HepG2 (cell line): ENCODE measurements around the gene EIF2AK2. TPM values are rescaled to one million over a fixed set of nuclear protein-coding genes. Genes with fewer than 3 reads are reported as not detected.

Experiments used
- ATRX ChIP-seq: sonication (generic); formaldehyde crosslinking; IDR thresholded peaks from 2 replicates; pipeline ENCODE4 v1.4.0; 2020; ENCODE audit warnings: missing genetic modification reagents, borderline replicate concordance
- DNMT1 ChIP-seq: sonication (generic); formaldehyde crosslinking; IDR thresholded peaks from 2 replicates; pipeline ENCODE4 v1.5.1; 2020; ENCODE audit warnings: mild to moderate bottlenecking, missing genetic modification reagents
- HOXA9 ChIP-seq: sonication (generic); formaldehyde crosslinking; IDR thresholded peaks from 2 replicates; pipeline ENCODE4 v1.8.1; 2022; ENCODE audit warnings: missing genetic modification reagents, mild to moderate bottlenecking, moderate library complexity, borderline replicate concordance
- ISX ChIP-seq: sonication (generic); formaldehyde crosslinking; conservative IDR thresholded peaks from 2 replicates; pipeline ENCODE4 v1.5.0; 2020; ENCODE audit warnings: missing genetic modification reagents
- JUN ChIP-seq: sonication (generic); formaldehyde crosslinking; IDR thresholded peaks from 2 replicates; pipeline ENCODE4 v1.4.0; 2020; ENCODE audit warnings: mild to moderate bottlenecking, missing genetic modification reagents
- MAZ ChIP-seq, 2 experiments: sonication (generic) in 1 of 2; formaldehyde crosslinking in 1 of 2; IDR thresholded peaks; 2 replicates each; pipeline versions ENCODE4 v1.5.0 to v1.6.1; 2012 to 2020; ENCODE audit warnings: low read depth in 2 of 2, mild to moderate bottlenecking in 2 of 2, borderline replicate concordance in 1 of 2, improper control_type of control experiment in 1 of 2, low read length in 1 of 2, missing genetic modification reagents in 1 of 2, moderate library complexity in 1 of 2
- NBN ChIP-seq: fragments of 450-650 bp; conservative IDR thresholded peaks from 2 replicates; pipeline ENCODE4 v1.6.1; 2017
- NONO ChIP-seq, 2 experiments: fragments of 450-650 bp in 1 of 2; sonication (generic) in 1 of 2; formaldehyde crosslinking in 1 of 2; IDR thresholded peaks in 1 of 2; conservative IDR thresholded peaks in 1 of 2; 2 replicates each; pipeline versions ENCODE4 v1.6.1 to v1.8.0; 2017 to 2022; ENCODE audit warnings: mild to moderate bottlenecking in 1 of 2, missing genetic modification reagents in 1 of 2, moderate library complexity in 1 of 2
- ONECUT2 ChIP-seq: sonication (generic); formaldehyde crosslinking; IDR thresholded peaks from 2 replicates; pipeline ENCODE4 v1.4.0; 2020; ENCODE audit warnings: missing genetic modification reagents
- RNF2 ChIP-seq: fragments of 450-650 bp; conservative IDR thresholded peaks from 2 replicates; pipeline ENCODE4 v1.6.1; 2016; ENCODE audit warnings: low read depth
- ZBTB7B ChIP-seq: sonication (generic); formaldehyde crosslinking; IDR thresholded peaks from 2 replicates; pipeline ENCODE4 v1.4.0; 2020; ENCODE audit warnings: missing genetic modification reagents
- ZNF101 ChIP-seq: sonication (generic); formaldehyde crosslinking; IDR thresholded peaks from 2 replicates; pipeline ENCODE4 v1.4.0; 2020; ENCODE audit warnings: mild to moderate bottlenecking, low read depth, missing genetic modification reagents, borderline replicate concordance
- ZNF230 ChIP-seq: sonication (generic); formaldehyde crosslinking; IDR thresholded peaks from 2 replicates; pipeline ENCODE4 v1.4.0; 2020; ENCODE audit warnings: mild to moderate bottlenecking, missing genetic modification reagents
- ZNF234 ChIP-seq: sonication (generic); formaldehyde crosslinking; conservative IDR thresholded peaks from 2 replicates; pipeline ENCODE4 v1.5.1; 2020; ENCODE audit warnings: mild to moderate bottlenecking, missing genetic modification reagents
- ZNF530 ChIP-seq: sonication (generic); formaldehyde crosslinking; IDR thresholded peaks from 2 replicates; pipeline ENCODE4 v1.5.0; 2020; ENCODE audit warnings: low read depth, mild to moderate bottlenecking, missing genetic modification reagents
- ZNF567 ChIP-seq: sonication (generic); formaldehyde crosslinking; IDR thresholded peaks from 2 replicates; pipeline ENCODE4 v1.8.1; 2023; ENCODE audit warnings: mild to moderate bottlenecking, missing genetic modification reagents, borderline replicate concordance
- ZNF589 ChIP-seq: sonication (generic); formaldehyde crosslinking; conservative IDR thresholded peaks from 2 replicates; pipeline ENCODE4 v1.8.0; 2022; ENCODE audit warnings: mild to moderate bottlenecking, moderate library complexity, missing genetic modification reagents
- ZNF768 ChIP-seq: sonication (generic); formaldehyde crosslinking; IDR thresholded peaks from 2 replicates; pipeline ENCODE4 v1.4.0; 2020; ENCODE audit warnings: missing genetic modification reagents
- ZNF878 ChIP-seq: sonication (generic); formaldehyde crosslinking; IDR thresholded peaks from 2 replicates; pipeline ENCODE4 v1.8.1; 2023; ENCODE audit warnings: mild to moderate bottlenecking, missing genetic modification reagents, moderate library complexity
- ZNF891 ChIP-seq: sonication (generic); formaldehyde crosslinking; IDR thresholded peaks from 2 replicates; pipeline ENCODE4 v1.5.0; 2020; ENCODE audit warnings: mild to moderate bottlenecking, missing genetic modification reagents
- polyA plus RNA-seq, 8 experiments: library from polyadenylated mRNA; depleted of rRNA in 3 of 8; stranded (reverse) in 7 of 8; unstranded in 1 of 8; fragments of >200 nt; fragmentation: Illumina TruSeq in 4 of 8; extraction: Trizol in 4 of 8; gene quantifications; 2 replicates each; pipeline versions ENCODE4 v1.2.1 to v1.2.3, GENCODE V29; 2011 to 2016; ENCODE audit warnings: low read depth in 4 of 8, missing spikeins in 1 of 8, mixed read lengths in 1 of 8; ENCODE audit not compliant: insufficient read depth in 1 of 8
- total RNA-seq, 5 experiments: library from RNA; depleted of rRNA; stranded (reverse); fragments of >200 nt; fragmentation: Illumina TruSeq; extraction: Trizol; gene quantifications; 2 replicates each; pipeline ENCODE4 v1.2.3, GENCODE V29; 2016; ENCODE audit warnings: low read depth in 1 of 5
- TF ChIP-seq, protein P1 (sequence below): sonication (generic); formaldehyde crosslinking; conservative IDR thresholded peaks from 2 replicates; pipeline ENCODE4 v1.8.0; 2022; ENCODE audit warnings: mild to moderate bottlenecking, moderate library complexity, missing genetic modification reagents
- TF ChIP-seq, protein P2 (sequence below): fragments of 450-650 bp; IDR thresholded peaks from 2 replicates; pipeline ENCODE4 v1.6.1; 2017
- TF ChIP-seq, protein P3 (sequence below): fragments of 450-650 bp; IDR thresholded peaks from 2 replicates; pipeline ENCODE4 v1.6.1; 2016
- TF ChIP-seq, protein P4 (sequence below): sonication (generic); formaldehyde crosslinking; IDR thresholded peaks from 2 replicates; pipeline ENCODE4 v1.5.0; 2020; ENCODE audit warnings: missing genetic modification reagents

The EIF2AK2 gene
- total and polyA plus RNA-seq, 2 of the 13 experiments (the other 11 are each of a cell fraction or from before 2014, with no cell fraction given) = 10.2 to 26.1 TPM

DNA sequence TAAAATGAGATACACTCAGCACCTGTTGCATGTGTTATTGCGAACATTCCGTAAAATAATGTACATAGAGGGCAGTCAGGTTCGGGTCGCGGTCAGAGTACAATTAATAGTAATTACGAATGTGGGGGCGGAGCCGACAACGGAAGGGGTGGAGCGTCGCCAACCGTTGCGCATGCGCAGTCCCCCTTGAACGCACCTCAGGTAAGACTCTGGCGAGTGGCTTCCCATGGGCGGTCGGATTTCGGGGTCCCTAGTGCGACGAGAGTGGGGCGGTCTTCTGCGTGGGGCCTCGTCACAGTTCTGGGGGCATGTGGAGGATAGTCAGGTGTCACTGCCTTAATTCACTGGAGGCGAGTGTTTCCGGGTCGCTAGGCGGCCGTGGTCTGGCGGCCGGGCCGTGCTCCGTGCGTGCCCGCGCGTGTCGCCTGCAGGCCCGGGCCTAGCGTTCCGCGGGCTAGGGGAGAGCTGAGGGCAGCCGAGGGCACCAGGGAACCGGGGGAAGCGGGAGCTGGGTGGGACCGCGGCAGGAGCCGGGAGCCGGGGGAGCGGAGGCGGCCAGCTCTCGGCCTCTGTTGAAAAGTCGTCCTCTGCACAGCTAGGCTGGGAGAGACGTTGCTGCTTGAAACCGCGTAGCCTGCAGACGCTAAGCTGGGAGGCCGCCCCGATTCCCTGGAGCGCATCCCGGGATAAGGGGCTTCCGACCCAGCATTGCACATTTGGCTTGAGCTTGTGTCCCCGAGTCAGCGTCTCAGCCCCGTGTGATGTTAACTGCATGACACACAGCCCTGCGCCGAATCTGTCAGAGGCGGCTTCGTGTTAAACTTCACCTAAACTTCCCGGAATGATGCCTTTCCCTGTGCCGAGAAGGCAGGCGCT is 39.8 kb upstream of the EIF2AK2 start, which contains the start of gene CEBPZOS (continued):
- TF ChIP-seq ATRX (CRISPR knock-in tag) = 0 out of 2 replicates have a peak, but pooled peaks have one; percentile 87
- TF ChIP-seq MAZ (IDR thresholded peaks at IDR 0.05; ENCODE audit: borderline replicate concordance, low read depth, low read length) = 0 out of 2 replicates have a peak, but pooled peaks have one; percentile 31
- TF ChIP-seq MAZ (CRISPR knock-in tag; IDR thresholded peaks at IDR 0.05; ENCODE audit: low read depth) = peak; percentile 90
- TF ChIP-seq ZNF101 (CRISPR knock-in tag) = no peak
- TF ChIP-seq ZNF878 (CRISPR knock-in tag) = peak; percentile 80; the same call in 1 of the 2 replicates
- TF ChIP-seq ISX (CRISPR knock-in tag) = no peak; the same call in 1 of the 2 replicates
- TF ChIP-seq, protein P1, sequence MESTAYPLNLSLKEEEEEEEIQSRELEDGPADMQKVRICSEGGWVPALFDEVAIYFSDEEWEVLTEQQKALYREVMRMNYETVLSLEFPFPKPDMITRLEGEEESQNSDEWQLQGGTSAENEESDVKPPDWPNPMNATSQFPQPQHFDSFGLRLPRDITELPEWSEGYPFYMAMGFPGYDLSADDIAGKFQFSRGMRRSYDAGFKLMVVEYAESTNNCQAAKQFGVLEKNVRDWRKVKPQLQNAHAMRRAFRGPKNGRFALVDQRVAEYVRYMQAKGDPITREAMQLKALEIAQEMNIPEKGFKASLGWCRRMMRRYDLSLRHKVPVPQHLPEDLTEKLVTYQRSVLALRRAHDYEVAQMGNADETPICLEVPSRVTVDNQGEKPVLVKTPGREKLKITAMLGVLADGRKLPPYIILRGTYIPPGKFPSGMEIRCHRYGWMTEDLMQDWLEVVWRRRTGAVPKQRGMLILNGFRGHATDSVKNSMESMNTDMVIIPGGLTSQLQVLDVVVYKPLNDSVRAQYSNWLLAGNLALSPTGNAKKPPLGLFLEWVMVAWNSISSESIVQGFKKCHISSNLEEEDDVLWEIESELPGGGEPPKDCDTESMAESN (CRISPR knock-in tag) = peak; percentile 97
- TF ChIP-seq DNMT1 (CRISPR knock-in tag) = peak; percentile 75
- TF ChIP-seq, protein P2, sequence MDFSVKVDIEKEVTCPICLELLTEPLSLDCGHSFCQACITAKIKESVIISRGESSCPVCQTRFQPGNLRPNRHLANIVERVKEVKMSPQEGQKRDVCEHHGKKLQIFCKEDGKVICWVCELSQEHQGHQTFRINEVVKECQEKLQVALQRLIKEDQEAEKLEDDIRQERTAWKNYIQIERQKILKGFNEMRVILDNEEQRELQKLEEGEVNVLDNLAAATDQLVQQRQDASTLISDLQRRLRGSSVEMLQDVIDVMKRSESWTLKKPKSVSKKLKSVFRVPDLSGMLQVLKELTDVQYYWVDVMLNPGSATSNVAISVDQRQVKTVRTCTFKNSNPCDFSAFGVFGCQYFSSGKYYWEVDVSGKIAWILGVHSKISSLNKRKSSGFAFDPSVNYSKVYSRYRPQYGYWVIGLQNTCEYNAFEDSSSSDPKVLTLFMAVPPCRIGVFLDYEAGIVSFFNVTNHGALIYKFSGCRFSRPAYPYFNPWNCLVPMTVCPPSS = no peak
- TF ChIP-seq JUN (CRISPR knock-in tag) = peak; percentile 68
- peak; percentile 87 for TF ChIP-seq ZNF530 (CRISPR knock-in tag)
- peak; percentile 92; the same call in 1 of the 2 replicates for TF ChIP-seq ZNF230
- no peak for TF ChIP-seq NBN
- TF ChIP-seq RNF2 = peak; percentile 93
- TF ChIP-seq ZNF891 (CRISPR knock-in tag) = peak; percentile 100
- no peak for TF ChIP-seq NONO (IDR thresholded peaks at IDR 0.05)
- TF ChIP-seq NONO (CRISPR knock-in tag; conservative IDR thresholded peaks at IDR 0.05) = no peak; the same call in 1 of the 2 replicates
- TF ChIP-seq, protein P3, sequence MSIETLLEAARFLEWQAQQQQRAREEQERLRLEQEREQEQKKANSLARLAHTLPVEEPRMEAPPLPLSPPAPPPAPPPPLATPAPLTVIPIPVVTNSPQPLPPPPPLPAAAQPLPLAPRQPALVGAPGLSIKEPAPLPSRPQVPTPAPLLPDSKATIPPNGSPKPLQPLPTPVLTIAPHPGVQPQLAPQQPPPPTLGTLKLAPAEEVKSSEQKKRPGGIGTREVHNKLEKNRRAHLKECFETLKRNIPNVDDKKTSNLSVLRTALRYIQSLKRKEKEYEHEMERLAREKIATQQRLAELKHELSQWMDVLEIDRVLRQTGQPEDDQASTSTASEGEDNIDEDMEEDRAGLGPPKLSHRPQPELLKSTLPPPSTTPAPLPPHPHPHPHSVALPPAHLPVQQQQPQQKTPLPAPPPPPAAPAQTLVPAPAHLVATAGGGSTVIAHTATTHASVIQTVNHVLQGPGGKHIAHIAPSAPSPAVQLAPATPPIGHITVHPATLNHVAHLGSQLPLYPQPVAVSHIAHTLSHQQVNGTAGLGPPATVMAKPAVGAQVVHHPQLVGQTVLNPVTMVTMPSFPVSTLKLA = no peak
- TF ChIP-seq ZNF589 = no peak
- no peak for TF ChIP-seq ZNF234 (CRISPR knock-in tag)
- peak; percentile 82 for TF ChIP-seq ZNF768
- no peak for TF ChIP-seq HOXA9 (CRISPR knock-in tag)
- no peak for TF ChIP-seq ONECUT2 (CRISPR knock-in tag)
- TF ChIP-seq ZBTB7B = peak; percentile 77
- TF ChIP-seq, protein P4, sequence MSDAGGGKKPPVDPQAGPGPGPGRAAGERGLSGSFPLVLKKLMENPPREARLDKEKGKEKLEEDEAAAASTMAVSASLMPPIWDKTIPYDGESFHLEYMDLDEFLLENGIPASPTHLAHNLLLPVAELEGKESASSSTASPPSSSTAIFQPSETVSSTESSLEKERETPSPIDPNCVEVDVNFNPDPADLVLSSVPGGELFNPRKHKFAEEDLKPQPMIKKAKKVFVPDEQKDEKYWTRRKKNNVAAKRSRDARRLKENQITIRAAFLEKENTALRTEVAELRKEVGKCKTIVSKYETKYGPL = no peak
- 0 out of 2 replicates have a peak, but pooled peaks have one; percentile 21 for TF ChIP-seq ZNF567 (CRISPR knock-in tag)
